Measurements from ENCODE around the gene NFXL1. TPM values are rescaled to one million over a fixed set of nuclear protein-coding genes. Genes with fewer than 3 reads are reported as not detected.

Gene NFXL1
- 4.5 to 10.0 TPM (median 5.7 TPM) in 5 replicates for total RNA-seq (2022; extraction: Qiagen RNA extraction)

DNA sequence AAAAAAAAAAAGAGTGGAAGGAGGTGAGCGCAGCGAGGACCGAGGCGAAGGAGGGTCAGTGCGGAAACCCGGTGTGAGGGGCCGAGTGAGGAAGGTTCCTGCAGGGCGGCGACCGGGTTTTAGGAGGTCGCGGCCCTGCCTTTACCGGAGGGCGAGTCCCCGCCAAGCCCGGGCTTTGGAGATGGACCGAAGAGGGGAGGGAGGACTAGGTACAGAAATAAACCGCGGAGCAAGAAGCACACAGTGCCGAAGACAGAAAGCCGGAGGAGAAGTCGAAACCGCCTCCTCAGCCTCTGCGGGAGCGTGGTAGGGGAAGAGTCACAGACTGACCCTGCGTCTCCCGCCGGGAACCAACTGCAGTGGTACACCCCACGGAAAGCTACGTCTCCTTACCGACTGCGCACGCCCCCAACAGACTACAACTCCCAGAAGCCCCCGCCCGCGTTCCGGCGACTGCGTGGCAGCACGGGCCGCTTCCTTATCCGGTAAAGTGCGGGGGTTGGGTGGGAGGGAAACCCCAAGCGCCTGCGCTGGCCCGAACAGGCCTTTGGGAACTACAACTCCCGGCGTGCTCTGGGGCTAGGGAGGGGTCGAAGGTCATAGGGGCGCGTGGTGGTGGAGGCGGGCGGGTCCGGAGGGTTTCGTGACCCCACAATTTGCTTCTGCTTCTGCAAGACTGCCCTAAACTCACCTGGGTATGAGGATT is at the start of gene NFXL1:
Gene NFXL1, minus strand, starts transcription at position 364 of the 706 bp plus-strand sequence. CDS start 380 bp downstream, outside the sequence.

GRCh38 chr4:47837908-47838294 is 76.5 kb downstream of the NFXL1 start, which contains the start of gene CORIN:
Gene CORIN, minus strand, starts transcription at chr4:47838067. Its CDS starts 118 bp downstream, at chr4:47837949.

Other genes starting within 250 kb of the NFXL1 start
- not detected in 5 replicates for gene CORIN, start 76.5 kb downstream of the NFXL1 start, total RNA-seq (2022; extraction: Qiagen RNA extraction)
- gene CNGA1, start 102.1 kb upstream of the NFXL1 start, total RNA-seq (2022; extraction: Qiagen RNA extraction) = 0.02 TPM in 1 of 5 replicates, not detected in the others
- 0.39 to 1.0 TPM (median 0.68 TPM) in 5 replicates for gene NIPAL1, start 102.2 kb upstream of the NFXL1 start, total RNA-seq (2022; extraction: Qiagen RNA extraction)
- 0.08 to 0.26 TPM (median 0.14 TPM) in 5 replicates for gene TXK, start 219.7 kb upstream of the NFXL1 start, total RNA-seq (2022; extraction: Qiagen RNA extraction)

All from A549 treated with dexamethasone at 1 μM for 4 hours (cell line).